H1 (cell line): ENCODE results near the gene AKT1. TPM values are rescaled to one million over a fixed set of nuclear protein-coding genes. Genes with fewer than 3 reads are reported as not detected.

ENCODE experiments used
- SP2 ChIP-seq: IDR thresholded peaks from 2 replicates; pipeline ENCODE4 v1.6.1; 2012; ENCODE audit warnings: mild to moderate bottlenecking, low read length, inconsistent platforms
- polyA plus RNA-seq, 7 experiments: library from polyadenylated mRNA; depleted of rRNA in 3 of 7; stranded (reverse) in 5 of 7; unstranded in 2 of 7; fragments of >200 nt in 5 of 7; fragments of 200-250 nt in 2 of 7; gene quantifications; 1 replicate in 5 of 7; 2 replicates in 1 of 7; 4 replicates in 1 of 7; pipeline versions ENCODE4 v1.2.1 to v1.2.3, GENCODE V29; 2011 to 2013; ENCODE audit warnings: missing spikeins in 2 of 7, mixed read lengths in 2 of 7
- total RNA-seq: library from RNA; stranded (reverse); fragmentation: NEBNext Ultra II Directional; extraction: Animal tissue kit (Norgen Biotek cat#: 25700); gene quantifications from 2 replicates; pipeline ENCODE4 v1.2.1, GENCODE V29; 2021
- TF ChIP-seq, protein P1 (sequence below): fragments of 300-600 bp; sonication (generic); IDR thresholded peaks from 2 replicates; pipeline ENCODE4 v1.7.1; 2012; ENCODE audit warnings: low read length, moderate library complexity, mild to moderate bottlenecking, inconsistent platforms; ENCODE audit not compliant: insufficient replicate concordance

AKT1 gene
- total and polyA plus RNA-seq, 2 of the 8 experiments (the other 6 are each of a cell fraction or from before 2014, with no cell fraction given): 68.1 to 71.5 TPM

- TF ChIP-seq, protein P1, sequence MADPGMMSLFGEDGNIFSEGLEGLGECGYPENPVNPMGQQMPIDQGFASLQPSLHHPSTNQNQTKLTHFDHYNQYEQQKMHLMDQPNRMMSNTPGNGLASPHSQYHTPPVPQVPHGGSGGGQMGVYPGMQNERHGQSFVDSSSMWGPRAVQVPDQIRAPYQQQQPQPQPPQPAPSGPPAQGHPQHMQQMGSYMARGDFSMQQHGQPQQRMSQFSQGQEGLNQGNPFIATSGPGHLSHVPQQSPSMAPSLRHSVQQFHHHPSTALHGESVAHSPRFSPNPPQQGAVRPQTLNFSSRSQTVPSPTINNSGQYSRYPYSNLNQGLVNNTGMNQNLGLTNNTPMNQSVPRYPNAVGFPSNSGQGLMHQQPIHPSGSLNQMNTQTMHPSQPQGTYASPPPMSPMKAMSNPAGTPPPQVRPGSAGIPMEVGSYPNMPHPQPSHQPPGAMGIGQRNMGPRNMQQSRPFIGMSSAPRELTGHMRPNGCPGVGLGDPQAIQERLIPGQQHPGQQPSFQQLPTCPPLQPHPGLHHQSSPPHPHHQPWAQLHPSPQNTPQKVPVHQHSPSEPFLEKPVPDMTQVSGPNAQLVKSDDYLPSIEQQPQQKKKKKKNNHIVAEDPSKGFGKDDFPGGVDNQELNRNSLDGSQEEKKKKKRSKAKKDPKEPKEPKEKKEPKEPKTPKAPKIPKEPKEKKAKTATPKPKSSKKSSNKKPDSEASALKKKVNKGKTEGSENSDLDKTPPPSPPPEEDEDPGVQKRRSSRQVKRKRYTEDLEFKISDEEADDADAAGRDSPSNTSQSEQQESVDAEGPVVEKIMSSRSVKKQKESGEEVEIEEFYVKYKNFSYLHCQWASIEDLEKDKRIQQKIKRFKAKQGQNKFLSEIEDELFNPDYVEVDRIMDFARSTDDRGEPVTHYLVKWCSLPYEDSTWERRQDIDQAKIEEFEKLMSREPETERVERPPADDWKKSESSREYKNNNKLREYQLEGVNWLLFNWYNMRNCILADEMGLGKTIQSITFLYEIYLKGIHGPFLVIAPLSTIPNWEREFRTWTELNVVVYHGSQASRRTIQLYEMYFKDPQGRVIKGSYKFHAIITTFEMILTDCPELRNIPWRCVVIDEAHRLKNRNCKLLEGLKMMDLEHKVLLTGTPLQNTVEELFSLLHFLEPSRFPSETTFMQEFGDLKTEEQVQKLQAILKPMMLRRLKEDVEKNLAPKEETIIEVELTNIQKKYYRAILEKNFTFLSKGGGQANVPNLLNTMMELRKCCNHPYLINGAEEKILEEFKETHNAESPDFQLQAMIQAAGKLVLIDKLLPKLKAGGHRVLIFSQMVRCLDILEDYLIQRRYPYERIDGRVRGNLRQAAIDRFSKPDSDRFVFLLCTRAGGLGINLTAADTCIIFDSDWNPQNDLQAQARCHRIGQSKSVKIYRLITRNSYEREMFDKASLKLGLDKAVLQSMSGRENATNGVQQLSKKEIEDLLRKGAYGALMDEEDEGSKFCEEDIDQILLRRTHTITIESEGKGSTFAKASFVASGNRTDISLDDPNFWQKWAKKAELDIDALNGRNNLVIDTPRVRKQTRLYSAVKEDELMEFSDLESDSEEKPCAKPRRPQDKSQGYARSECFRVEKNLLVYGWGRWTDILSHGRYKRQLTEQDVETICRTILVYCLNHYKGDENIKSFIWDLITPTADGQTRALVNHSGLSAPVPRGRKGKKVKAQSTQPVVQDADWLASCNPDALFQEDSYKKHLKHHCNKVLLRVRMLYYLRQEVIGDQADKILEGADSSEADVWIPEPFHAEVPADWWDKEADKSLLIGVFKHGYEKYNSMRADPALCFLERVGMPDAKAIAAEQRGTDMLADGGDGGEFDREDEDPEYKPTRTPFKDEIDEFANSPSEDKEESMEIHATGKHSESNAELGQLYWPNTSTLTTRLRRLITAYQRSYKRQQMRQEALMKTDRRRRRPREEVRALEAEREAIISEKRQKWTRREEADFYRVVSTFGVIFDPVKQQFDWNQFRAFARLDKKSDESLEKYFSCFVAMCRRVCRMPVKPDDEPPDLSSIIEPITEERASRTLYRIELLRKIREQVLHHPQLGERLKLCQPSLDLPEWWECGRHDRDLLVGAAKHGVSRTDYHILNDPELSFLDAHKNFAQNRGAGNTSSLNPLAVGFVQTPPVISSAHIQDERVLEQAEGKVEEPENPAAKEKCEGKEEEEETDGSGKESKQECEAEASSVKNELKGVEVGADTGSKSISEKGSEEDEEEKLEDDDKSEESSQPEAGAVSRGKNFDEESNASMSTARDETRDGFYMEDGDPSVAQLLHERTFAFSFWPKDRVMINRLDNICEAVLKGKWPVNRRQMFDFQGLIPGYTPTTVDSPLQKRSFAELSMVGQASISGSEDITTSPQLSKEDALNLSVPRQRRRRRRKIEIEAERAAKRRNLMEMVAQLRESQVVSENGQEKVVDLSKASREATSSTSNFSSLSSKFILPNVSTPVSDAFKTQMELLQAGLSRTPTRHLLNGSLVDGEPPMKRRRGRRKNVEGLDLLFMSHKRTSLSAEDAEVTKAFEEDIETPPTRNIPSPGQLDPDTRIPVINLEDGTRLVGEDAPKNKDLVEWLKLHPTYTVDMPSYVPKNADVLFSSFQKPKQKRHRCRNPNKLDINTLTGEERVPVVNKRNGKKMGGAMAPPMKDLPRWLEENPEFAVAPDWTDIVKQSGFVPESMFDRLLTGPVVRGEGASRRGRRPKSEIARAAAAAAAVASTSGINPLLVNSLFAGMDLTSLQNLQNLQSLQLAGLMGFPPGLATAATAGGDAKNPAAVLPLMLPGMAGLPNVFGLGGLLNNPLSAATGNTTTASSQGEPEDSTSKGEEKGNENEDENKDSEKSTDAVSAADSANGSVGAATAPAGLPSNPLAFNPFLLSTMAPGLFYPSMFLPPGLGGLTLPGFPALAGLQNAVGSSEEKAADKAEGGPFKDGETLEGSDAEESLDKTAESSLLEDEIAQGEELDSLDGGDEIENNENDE: no peak
- no peak for TF ChIP-seq SP2
Observed at GRCh38 chr14:104735830-104736642, 59.5 kb downstream of the AKT1 start (continued).
